Astrocyte of the hippocampus (primary cell): Measurements from ENCODE around the gene CAV1.
"Not testable (repeated sequence)": the region's sequence is repeated elsewhere in the genome, so short reads cannot be mapped to it uniquely, and the experiment has no call there.

ENCODE experiments used
- DNase-seq: peaks from one replicate; pipeline ENCODE4 v3.0.0; 2011; ENCODE audit warnings: low read depth, low spot score

The CAV1 gene, protein sequence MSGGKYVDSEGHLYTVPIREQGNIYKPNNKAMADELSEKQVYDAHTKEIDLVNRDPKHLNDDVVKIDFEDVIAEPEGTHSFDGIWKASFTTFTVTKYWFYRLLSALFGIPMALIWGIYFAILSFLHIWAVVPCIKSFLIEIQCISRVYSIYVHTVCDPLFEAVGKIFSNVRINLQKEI

DNA sequence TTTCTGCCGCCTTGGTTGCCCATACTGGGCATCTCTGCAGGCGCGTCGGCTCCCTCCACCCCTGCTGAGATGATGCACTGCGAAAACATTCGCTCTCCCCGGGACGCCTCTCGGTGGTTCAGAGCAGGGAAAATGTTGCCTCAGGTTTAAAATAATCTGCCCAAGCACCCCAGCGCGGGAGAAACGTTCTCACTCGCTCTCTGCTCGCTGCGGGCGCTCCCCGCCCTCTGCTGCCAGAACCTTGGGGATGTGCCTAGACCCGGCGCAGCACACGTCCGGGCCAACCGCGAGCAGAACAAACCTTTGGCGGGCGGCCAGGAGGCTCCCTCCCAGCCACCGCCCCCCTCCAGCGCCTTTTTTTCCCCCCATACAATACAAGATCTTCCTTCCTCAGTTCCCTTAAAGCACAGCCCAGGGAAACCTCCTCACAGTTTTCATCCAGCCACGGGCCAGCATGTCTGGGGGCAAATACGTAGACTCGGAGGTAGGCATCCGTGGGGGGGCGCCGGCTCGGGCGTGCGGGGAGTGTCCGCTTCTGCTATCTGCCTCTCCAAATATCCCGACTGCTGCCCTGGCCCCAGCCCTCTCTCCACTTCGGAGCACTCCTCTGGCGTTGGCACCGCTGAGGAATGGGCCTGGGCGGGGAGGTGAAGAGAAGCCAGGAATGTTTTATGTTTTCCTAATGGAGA lies at the start of gene CAV1:
TSS of gene CAV1 (plus strand) at position 428 of the 689 bp plus-strand sequence. CDS start at position 455, 27 bp downstream.
- peak; percentile 96 for DNase-seq

DNA sequence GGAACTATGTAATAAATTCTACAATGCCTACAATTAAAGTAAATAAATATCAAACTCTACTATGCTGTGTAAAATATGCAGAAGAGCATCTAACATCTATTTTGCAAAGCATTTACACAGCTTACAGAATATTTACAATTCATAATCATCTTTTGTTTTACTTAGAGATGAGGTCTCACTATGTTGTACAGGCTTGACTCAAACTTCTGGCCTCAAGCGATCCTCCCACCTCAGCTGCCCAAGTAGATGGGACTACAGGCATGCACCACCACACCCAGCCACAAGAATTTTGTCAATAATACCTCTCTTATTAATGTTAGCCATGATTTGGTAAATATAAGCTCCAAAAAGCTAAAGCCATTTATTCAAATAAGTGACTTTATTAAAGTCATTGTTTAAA lies 47.2 kb upstream of the CAV1 start:
- no peak for DNase-seq

- no peak for DNase-seq
Measured at GRCh38 chr7:116478834-116479233, 46.0 kb upstream of the CAV1 start.

DNA sequence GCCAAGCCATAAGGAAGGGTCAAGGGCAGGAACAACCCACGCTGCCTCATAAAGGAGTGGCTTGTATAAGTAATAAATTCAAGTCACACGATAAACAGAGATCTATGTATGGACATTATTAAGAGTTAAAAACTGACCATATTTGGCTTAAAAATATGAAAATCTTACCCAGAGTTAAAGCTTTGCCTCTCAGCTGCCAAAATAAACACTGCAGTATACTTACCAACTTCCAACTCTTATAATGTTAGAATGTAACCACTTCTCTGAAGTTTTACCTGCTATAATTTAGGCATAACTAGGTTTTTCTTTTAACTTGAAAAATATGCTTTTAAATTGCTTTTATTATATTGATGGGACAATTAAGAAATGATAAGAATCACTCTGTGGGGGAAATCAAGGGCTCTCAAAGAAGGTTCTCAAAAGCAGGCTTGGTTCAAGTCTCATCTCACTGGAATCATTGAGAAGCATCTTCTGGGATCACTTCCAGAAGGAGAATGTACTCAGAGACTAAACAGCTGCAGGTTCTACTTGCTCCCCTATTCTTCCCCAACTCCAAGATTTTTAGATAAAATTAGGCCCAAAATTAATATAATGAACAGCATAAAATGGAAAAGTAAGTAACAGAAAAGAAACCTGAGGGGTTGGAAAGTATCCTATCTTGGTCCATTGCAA lies 41.4 kb upstream of the CAV1 start:
- no peak for DNase-seq

GRCh38 chr7:116484389-116484788 lies 40.4 kb upstream of the CAV1 start:
- DNase-seq, result not testable (repeated sequence)

GRCh38 chr7:116487907-116488521 lies 36.8 kb upstream of the CAV1 start:
- no peak for DNase-seq

DNA sequence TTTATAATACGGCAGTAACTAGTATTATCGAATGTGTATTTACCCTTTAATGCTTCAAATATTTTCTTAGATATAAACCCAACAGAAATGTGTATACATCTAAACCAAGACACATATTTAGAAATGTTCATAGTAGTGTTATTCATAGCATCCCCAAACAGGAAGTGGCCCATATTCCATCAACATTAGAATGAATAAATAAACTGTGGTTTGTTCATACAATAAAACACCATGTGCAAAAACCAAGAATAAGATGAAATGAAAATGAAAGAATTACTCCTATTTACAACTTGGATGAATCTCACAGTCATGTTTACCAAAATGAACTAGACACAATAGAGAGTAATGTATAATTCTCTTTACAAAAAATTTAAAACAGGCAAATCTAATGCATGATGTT lies 34.5 kb upstream of the CAV1 start:
- DNase-seq, result no peak

DNA sequence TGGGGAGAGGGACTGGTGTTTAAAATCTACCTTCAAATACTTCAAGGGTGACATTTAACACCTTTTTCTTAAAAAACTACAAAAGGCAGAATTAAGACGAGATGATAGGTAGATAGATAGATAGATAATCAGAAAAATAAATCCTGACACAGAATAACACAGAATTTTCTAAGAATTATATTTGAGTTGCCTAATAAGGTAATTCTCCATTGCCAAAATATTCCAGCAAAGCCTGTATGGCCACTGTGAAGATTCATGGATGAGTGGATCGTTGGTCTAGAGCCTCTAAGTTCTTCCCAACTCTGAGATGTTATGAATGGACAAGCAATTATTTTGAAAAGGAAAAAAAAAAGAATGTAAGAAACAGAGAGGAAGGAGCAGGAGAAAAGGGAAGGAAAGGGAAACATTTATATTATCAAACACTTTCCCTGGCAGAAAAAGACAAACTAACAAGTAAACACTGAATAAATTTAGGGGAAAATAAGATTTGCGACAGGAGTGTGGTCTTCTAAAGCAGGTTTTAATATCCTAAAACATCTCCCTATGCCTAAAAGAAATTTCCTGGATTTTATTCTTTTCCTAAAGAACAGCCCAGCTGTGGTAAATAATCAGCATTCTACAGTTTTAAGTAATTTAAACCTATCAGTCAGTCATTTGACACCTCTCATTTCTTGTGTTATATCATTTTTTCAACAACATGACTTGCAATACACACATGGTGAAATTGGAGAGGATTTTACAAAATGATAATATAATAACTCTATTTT lies 32.8 kb upstream of the CAV1 start:
- no peak for DNase-seq

- DNase-seq, result no peak
Measured at GRCh38 chr7:116492654-116493109, 32.2 kb upstream of the CAV1 start.

DNA sequence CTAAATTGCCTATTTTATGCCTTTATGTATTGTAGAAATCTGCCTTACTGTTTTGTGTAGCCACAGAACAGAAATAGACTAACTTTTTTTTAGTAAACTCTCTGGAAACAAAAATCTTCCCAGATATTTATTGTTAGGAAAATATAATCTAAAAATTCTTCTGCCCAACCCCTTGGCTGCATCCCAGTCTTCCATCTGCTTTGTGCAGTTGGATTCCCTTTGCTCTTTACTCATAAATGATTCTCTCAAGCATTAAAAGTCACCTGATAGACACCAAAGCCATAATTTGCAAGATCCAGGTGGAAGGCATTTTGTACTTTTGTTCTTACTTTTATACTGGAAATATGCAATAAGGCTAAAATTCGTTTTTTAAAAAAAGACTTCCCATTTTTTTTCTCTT lies 31.4 kb upstream of the CAV1 start:
- no peak for DNase-seq

DNA sequence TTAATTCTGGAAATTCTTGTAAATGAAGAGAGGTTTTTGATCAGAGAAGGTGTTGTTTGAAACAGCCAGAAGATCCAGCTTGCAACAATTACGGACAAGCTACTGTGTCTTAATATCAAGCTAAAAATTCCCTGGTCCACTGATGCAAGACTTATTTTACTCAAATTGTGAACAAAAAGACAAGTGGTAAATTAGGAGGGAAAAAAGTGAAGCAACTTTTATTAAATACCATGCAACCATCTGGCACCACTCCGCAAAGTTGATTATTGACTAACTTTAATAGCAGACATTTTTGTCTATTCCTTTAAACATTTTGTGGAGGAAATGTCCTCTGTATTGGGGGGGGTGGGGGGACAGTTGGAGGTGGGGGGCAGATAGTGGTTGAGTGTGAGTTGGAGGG lies 30.4 kb upstream of the CAV1 start:
- DNase-seq, result no peak

- no peak for DNase-seq
Measured at GRCh38 chr7:116495736-116496135, 29.1 kb upstream of the CAV1 start.

GRCh38 chr7:116496653-116497052 lies 28.2 kb upstream of the CAV1 start:
- no peak for DNase-seq

- DNase-seq, result no peak
Measured at GRCh38 chr7:116497708-116498107, 27.1 kb upstream of the CAV1 start.

DNA sequence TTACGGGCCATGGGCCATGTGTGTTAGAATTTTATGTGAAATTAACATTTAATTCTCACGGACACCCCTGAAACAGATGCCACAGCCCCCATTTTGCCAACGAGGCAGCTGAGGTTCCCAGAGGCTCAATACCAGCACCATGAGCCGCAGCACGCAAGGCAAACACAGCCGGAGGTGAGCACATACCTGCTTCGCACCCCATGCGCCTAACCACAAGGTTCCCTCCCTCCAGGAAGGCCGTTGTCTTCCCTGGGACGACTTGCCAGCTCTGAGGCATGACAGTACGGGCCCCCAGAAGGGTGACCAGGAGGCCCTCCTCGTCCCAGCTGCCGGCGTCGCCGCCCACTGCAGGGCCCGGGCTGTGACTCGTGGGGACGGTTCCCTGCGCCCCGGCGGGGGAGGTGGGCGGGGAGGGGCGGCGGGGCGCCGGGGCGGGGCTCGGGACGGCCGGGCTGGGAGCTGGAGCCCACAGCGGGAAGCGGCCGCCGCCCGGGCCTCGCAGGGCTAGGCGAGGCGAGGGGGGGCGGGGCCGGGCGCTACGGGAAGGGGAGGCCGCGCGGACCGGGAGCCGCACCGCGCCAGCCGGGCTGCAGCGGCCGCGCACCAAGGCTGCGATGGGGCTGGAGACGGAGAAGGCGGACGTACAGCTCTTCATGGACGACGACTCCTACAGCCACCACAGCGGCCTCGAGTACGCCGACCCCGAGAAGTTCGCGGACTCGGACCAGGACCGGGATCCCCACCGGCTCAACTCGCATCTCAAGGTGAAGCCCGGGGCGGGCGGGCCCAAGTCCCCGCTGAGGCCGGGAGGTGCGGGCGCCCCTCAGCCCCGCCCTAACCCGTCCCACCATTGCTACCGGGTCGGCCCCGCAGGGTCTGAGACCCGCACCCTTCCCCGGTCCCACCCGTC lies 25.4 kb upstream of the CAV1 start, which contains the start of gene CAV2:
TSS of gene CAV2 (plus strand) at position 571 of the 910 bp plus-strand sequence. CDS start at position 615, 44 bp downstream.
- DNase-seq, result peak; percentile 89

GRCh38 chr7:116500078-116500853 lies 24.6 kb upstream of the CAV1 start:
- peak; percentile 84 for DNase-seq

- peak; percentile 46 for DNase-seq
Measured at GRCh38 chr7:116501425-116502167, 23.2 kb upstream of the CAV1 start.

GRCh38 chr7:116502201-116503096 lies 22.4 kb upstream of the CAV1 start:
- DNase-seq, result no peak
